IMR-90 (cell line): ENCODE data around the gene C6orf120. TPM values are rescaled to one million over a fixed set of nuclear protein-coding genes. Genes with fewer than 3 reads are reported as not detected.

ENCODE experiments used
- ATAC-seq: fragments of 200-7000 bp; cut with Tn5 transposase; 2 replicates; pipeline ENCODE4 v1.9.1; 2020; ENCODE audit warnings: low read depth, mild to moderate bottlenecking, moderate library complexity
- BruUV-seq: library from RNA; stranded (reverse); fragments of 400-500 nt; replicated peaks from 2 replicates; lab custom pipeline; 2021; lab: Mats Ljungman, UMichigan
- CTCF ChIA-PET: fragments of 300-600 bp; formaldehyde crosslinking; extraction: SDS; loops from one replicate; lab custom pipeline; 2021; ENCODE audit warnings: antibody characterized with exemption; lab: Yijun Ruan, JAX
- POLR2A ChIA-PET: fragments of 300-600 bp; sonication (Branson Sonifier 250); formaldehyde crosslinking; loops from one replicate; lab custom pipeline; 2022; ENCODE audit warnings: antibody characterized with exemption; ENCODE audit not compliant: unreplicated experiment; lab: Charles Lee
- DNase-seq: peaks from one replicate; pipeline ENCODE4 v3.0.0; 2013
- H2AFZ ChIP-seq: replicated peaks from 2 replicates; pipeline ENCODE3; 2013; ENCODE audit warnings: low read length, mild to moderate bottlenecking; ENCODE audit not compliant: poor library complexity
- H2AK5ac ChIP-seq: 2 replicates; pipeline ENCODE4 v1.6.1; 2013; ENCODE audit warnings: low read depth, low read length, inconsistent platforms
- H2AK9ac ChIP-seq: replicated peaks from 2 replicates; pipeline ENCODE3; 2013; ENCODE audit warnings: mild to moderate bottlenecking, low read depth, low read length, moderate library complexity; ENCODE audit not compliant: poor library complexity
- H2BK120ac ChIP-seq: 2 replicates; pipeline ENCODE4 v1.6.1; 2013; ENCODE audit warnings: low read depth, low read length, inconsistent platforms
- H2BK15ac ChIP-seq: 3 replicates; pipeline ENCODE4 v1.6.1; 2013; ENCODE audit warnings: low read depth, low read length, inconsistent platforms
- H2BK20ac ChIP-seq: 2 replicates; pipeline ENCODE4 v1.6.1; 2013; ENCODE audit warnings: low read depth, mild to moderate bottlenecking, inconsistent platforms, low read length, moderate library complexity
- H2BK5ac ChIP-seq: 2 replicates; pipeline ENCODE4 v1.6.1; 2013; ENCODE audit warnings: mild to moderate bottlenecking, low read depth, low read length, inconsistent platforms; ENCODE audit not compliant: poor library complexity, severe bottlenecking
- H3K14ac ChIP-seq: replicated peaks from 2 replicates; pipeline ENCODE4 v1.6.1; 2013; ENCODE audit warnings: low read depth, low read length, inconsistent platforms
- H3K18ac ChIP-seq: 2 replicates; pipeline ENCODE4 v1.6.1; 2013; ENCODE audit warnings: low read depth, low read length, control low read depth
- H3K23ac ChIP-seq: 2 replicates; pipeline ENCODE4 v1.6.1; 2013; ENCODE audit warnings: low read depth, low read length, inconsistent platforms
- H3K27ac ChIP-seq: 2 replicates; pipeline ENCODE4 v1.5.1; 2013; ENCODE audit warnings: mild to moderate bottlenecking, control low read depth, low read length; ENCODE audit not compliant: insufficient read depth
- H3K27me3 ChIP-seq: 2 replicates; pipeline ENCODE4 v1.6.1; 2013; ENCODE audit warnings: low read length; ENCODE audit not compliant: control insufficient read depth, insufficient read depth
- H3K36me3 ChIP-seq: 2 replicates; pipeline ENCODE4 v1.6.1; 2013; ENCODE audit warnings: low read length, mixed read lengths; ENCODE audit not compliant: control insufficient read depth, insufficient read depth
- H3K4ac ChIP-seq: 2 replicates; pipeline ENCODE4 v1.6.1; 2013; ENCODE audit warnings: low read depth, low read length, inconsistent platforms
- H3K4me1 ChIP-seq: 2 replicates; pipeline ENCODE4 v1.6.1; 2013; ENCODE audit warnings: low read length, mixed read lengths; ENCODE audit not compliant: control insufficient read depth, insufficient read depth
- H3K4me2 ChIP-seq: 2 replicates; pipeline ENCODE4 v1.6.1; 2013; ENCODE audit warnings: low read depth, mild to moderate bottlenecking, control low read depth, low read length, moderate library complexity
- H3K4me3 ChIP-seq: 2 replicates; pipeline ENCODE4 v1.5.1; 2013; ENCODE audit warnings: low read depth, mild to moderate bottlenecking, control low read depth, low read length, moderate library complexity; ENCODE audit not compliant: insufficient read depth
- H3K56ac ChIP-seq: 2 replicates; pipeline ENCODE4 v1.6.1; 2013; ENCODE audit warnings: low read length, inconsistent platforms; ENCODE audit not compliant: insufficient read depth; ENCODE audit errors: extremely low read depth
- H3K79me1 ChIP-seq, 2 experiments: 2 replicates each; pipeline ENCODE4 v1.6.1; 2013; ENCODE audit warnings: low read length in 2 of 2, inconsistent platforms in 1 of 2, low read depth in 1 of 2
- H3K9ac ChIP-seq: 2 replicates; pipeline ENCODE4 v1.6.1; 2013; ENCODE audit warnings: low read depth, low read length, control low read depth
- H3K9me1 ChIP-seq: 2 replicates; pipeline ENCODE4 v1.6.1; 2013; ENCODE audit warnings: low read length, inconsistent platforms; ENCODE audit not compliant: insufficient read depth
- H3K9me3 ChIP-seq: 2 replicates; pipeline ENCODE4 v1.6.1; 2013; ENCODE audit warnings: low read length; ENCODE audit not compliant: control insufficient read depth, insufficient read depth
- H4K20me1 ChIP-seq: 2 replicates; pipeline ENCODE4 v1.6.1; 2013; ENCODE audit warnings: low read length, inconsistent platforms; ENCODE audit not compliant: insufficient read depth
- H4K5ac ChIP-seq: 2 replicates; pipeline ENCODE4 v1.6.1; 2013; ENCODE audit warnings: mild to moderate bottlenecking, low read depth, low read length, control low read depth
- H4K8ac ChIP-seq, 2 experiments: 2 replicates each; pipeline ENCODE4 v1.6.1; 2013; ENCODE audit warnings: low read depth in 2 of 2, low read length in 2 of 2, control low read depth in 1 of 2, inconsistent platforms in 1 of 2
- H4K91ac ChIP-seq: 2 replicates; pipeline ENCODE4 v1.6.1; 2013; ENCODE audit warnings: low read depth, low read length, inconsistent platforms; ENCODE audit not compliant: insufficient read depth
- BHLHE40 ChIP-seq: fragments of 150-350 bp; IDR thresholded peaks from 2 replicates; pipeline ENCODE4 v1.6.1; 2016; ENCODE audit warnings: mild to moderate bottlenecking, low read depth, low read length
- CHD1 ChIP-seq: IDR thresholded peaks from 2 replicates; pipeline ENCODE4 v1.6.1; 2012; ENCODE audit warnings: low read depth, low read length, improper control_type of control experiment
- ELK1 ChIP-seq: fragments of 150-350 bp; IDR thresholded peaks from 2 replicates; pipeline ENCODE4 v1.6.1; 2016; ENCODE audit warnings: low read depth, mild to moderate bottlenecking, low read length, moderate library complexity, borderline replicate concordance
- FOS ChIP-seq: fragments of 150-350 bp; IDR thresholded peaks from 2 replicates; pipeline ENCODE4 v1.6.1; 2016; ENCODE audit warnings: low read depth, low read length
- MAFK ChIP-seq: IDR thresholded peaks from 2 replicates; pipeline ENCODE4 v1.6.1; 2012; ENCODE audit warnings: low read depth, low read length, improper control_type of control experiment
- MXI1 ChIP-seq: IDR thresholded peaks from 2 replicates; pipeline ENCODE4 v1.6.1; 2012; ENCODE audit warnings: low read depth, mild to moderate bottlenecking, low read length, moderate library complexity, borderline replicate concordance
- POLR2A ChIP-seq: IDR thresholded peaks from 2 replicates; pipeline ENCODE4 v1.6.1; 2012; ENCODE audit warnings: mild to moderate bottlenecking, low read depth, low read length
- RAD21 ChIP-seq: IDR thresholded peaks from 2 replicates; pipeline ENCODE4 v1.6.1; 2012; ENCODE audit warnings: low read length, improper control_type of control experiment
- RCOR1 ChIP-seq: IDR thresholded peaks from 2 replicates; pipeline ENCODE4 v1.6.1; 2012; ENCODE audit warnings: mild to moderate bottlenecking, low read length, improper control_type of control experiment; ENCODE audit not compliant: insufficient replicate concordance
- RFX5 ChIP-seq: IDR thresholded peaks from 2 replicates; pipeline ENCODE4 v1.8.0; 2012; ENCODE audit warnings: low read depth, mild to moderate bottlenecking, low read length, moderate library complexity
- WGBS, 2 experiments: methylation state at CpG; one replicate each; pipeline versions ENCODE4 v1.1.5 to v1.1.7; 2013; ENCODE audit warnings: missing lambda C conversion rate in 2 of 2; ENCODE audit not compliant: insufficient read length in 1 of 2; ENCODE audit errors: extremely low coverage in 2 of 2; 5-methylcytosine and 5-hydroxymethylcytosine counted together
- dilution Hi-C: fragments of 300-500 bp; cut with HindIII; formaldehyde crosslinking; loops from one replicate; pipeline ENCODE4 v1.14.3; 2018; ENCODE audit warnings: low sequenced_read_pairs; ENCODE audit not compliant: unreplicated experiment
- in situ Hi-C: fragments of 300-500 bp; cut with MboI; formaldehyde crosslinking; loops from 3 replicates; pipeline ENCODE4 v1.14.3; 2019; ENCODE audit warnings: low sequenced_read_pairs, inconsistent platforms, mixed read lengths
- intact Hi-C: fragments of 100-400 bp; cut with micrococcal nuclease; formaldehyde crosslinking; loops from 2 replicates; pipeline ENCODE4 v1.10.0; 2022
- polyA plus RNA-seq, 3 experiments: library from polyadenylated mRNA; depleted of rRNA; stranded (reverse); fragments of >200 nt; gene quantifications; 2 replicates each; pipeline ENCODE4 v1.2.3, GENCODE V29; 2012; ENCODE audit warnings: low replicate concordance in 1 of 3
- total RNA-seq: library from RNA; depleted of rRNA; stranded (reverse); fragments of >200 nt; gene quantifications from 2 replicates; pipeline ENCODE4 v1.2.3, GENCODE V29; 2012

Gene C6orf120
- total and polyA plus RNA-seq, 2 of the 4 experiments (the other 2 are of a cell fraction), result 21.4 to 26.7 TPM

- in situ Hi-C loops (no loop called here), dilution Hi-C loops (no loop called here), intact Hi-C loops (no loop called here)
- no peak for ATAC-seq
- H3K4ac ChIP-seq, result no peak overlapping the region
- H2BK120ac ChIP-seq, result no peak overlapping the region
- no peak overlapping the region for H2BK15ac ChIP-seq
- no peak overlapping the region for H2AK9ac ChIP-seq
- H4K91ac ChIP-seq, result no peak overlapping the region
- WGBS, 2 experiments, result 100% methylated on average over 2 of the region's 8 CpGs; no CpG with 5 or more reads in 1 of the 2 experiments
- H3K9ac ChIP-seq, result no peak overlapping the region
- no peaks in the 10 kb centered on the region for H4K20me1 ChIP-seq
- peaks cover 52% of the 10 kb centered on the region for H3K36me3 ChIP-seq
- H4K8ac ChIP-seq, result no peak overlapping the region
- no peak overlapping the region for H3K4me3 ChIP-seq
- H3K27ac ChIP-seq, result no peak overlapping the region
- DNase-seq, result no peak
- no peaks in the 10 kb centered on the region for H3K79me1 ChIP-seq
- no peak overlapping the region for H4K5ac ChIP-seq
- H3K4me1 ChIP-seq, result no peaks in the 10 kb centered on the region
- no peak overlapping the region for H2BK5ac ChIP-seq
- no peak overlapping the region for H2AFZ ChIP-seq
- H3K23ac ChIP-seq, result no peak overlapping the region
- CTCF ChIA-PET, result no interaction called here
- H3K27me3 ChIP-seq, result no peaks in the 10 kb centered on the region
- BruUV-seq, result no TSS peak
- no peaks in the 10 kb centered on the region for H3K9me3 ChIP-seq
- POLR2A ChIA-PET, result no interaction called here
- H2BK20ac ChIP-seq, result no peak overlapping the region
- H3K9me1 ChIP-seq, result peaks cover 2% of the 10 kb centered on the region; the same call in 1 of the 2 replicates
- no peak overlapping the region for H3K18ac ChIP-seq
- no peak overlapping the region for H3K14ac ChIP-seq
- no peak overlapping the region for H2AK5ac ChIP-seq
- H3K4me2 ChIP-seq, result no peak overlapping the region
- H3K56ac ChIP-seq, result no peak overlapping the region
- TF ChIP-seq RFX5, result no peak
- no peak for TF ChIP-seq ELK1
- no peak for TF ChIP-seq MAFK
- TF ChIP-seq BHLHE40, result no peak
- TF ChIP-seq CHD1, result no peak
- TF ChIP-seq RAD21, result no peak
- TF ChIP-seq MXI1, result no peak
- TF ChIP-seq RCOR1, result no peak
- TF ChIP-seq POLR2A, result no peak
- no peak for TF ChIP-seq FOS
Measured at GRCh38 chr6:169663468-169663867, 38.5 kb upstream of the C6orf120 start.
